Activated naive CD8-positive, alpha-beta T cell treated with anti-CD3 and anti-CD28 coated beads, Interleukin-2, amount 50 U/mL, for 24 hours (primary cell): ENCODE results near the gene RBMX.
A peak's percentile ranks its signal among the peaks of the same experiment; 100 is the strongest.
"Not testable (repeated sequence)": the region's sequence is repeated elsewhere in the genome, so short reads cannot be mapped to it uniquely, and the experiment has no call there.

Source experiments
- ATAC-seq: fragments of 150-1000 bp; cut with Tn5 transposase; one replicate; pipeline ENCODE4 v1.10.0; 2021
- DNase-seq: peaks from one replicate; pipeline ENCODE4 v3.0.0; 2021
- H3K27ac Mint-ChIP-seq: one replicate; pipeline ENCODE4 v1.8.0; 2021; ENCODE audit warnings: mild to moderate bottlenecking, mixed read lengths
- H3K27me3 Mint-ChIP-seq: one replicate; pipeline ENCODE4 v1.8.0; 2021; ENCODE audit warnings: mixed read lengths
- H3K36me3 Mint-ChIP-seq: one replicate; pipeline ENCODE4 v1.8.0; 2021; ENCODE audit warnings: low read depth, mixed read lengths
- H3K4me1 Mint-ChIP-seq: one replicate; pipeline ENCODE4 v1.8.0; 2021; ENCODE audit warnings: mixed read lengths
- H3K4me3 Mint-ChIP-seq: one replicate; pipeline ENCODE4 v1.8.0; 2021; ENCODE audit warnings: mild to moderate bottlenecking, moderate library complexity, mixed read lengths
- H3K9me3 Mint-ChIP-seq: one replicate; pipeline ENCODE4 v1.8.0; 2021; ENCODE audit warnings: mixed read lengths

RBMX gene

GRCh38 chrX:136880452-136881013 is at the start of gene RBMX:
Gene RBMX, minus strand, starts transcription at chrX:136880725. Its CDS starts 1,298 bp downstream, at chrX:136879427.
- DNase-seq (peak; percentile 88), ATAC-seq (peak; percentile 93)
- no peaks in the 10 kb centered on the region for H3K27me3 Mint-ChIP-seq
- peak within 1 kb of the TSS; percentile 97 for H3K4me3 Mint-ChIP-seq
- peaks cover 38% of the 10 kb centered on the region for H3K36me3 Mint-ChIP-seq
- H3K9me3 Mint-ChIP-seq, result no peaks in the 10 kb centered on the region
- H3K27ac Mint-ChIP-seq, result peak within 1 kb of the TSS; percentile 99
- peaks cover 31% of the 10 kb centered on the region for H3K4me1 Mint-ChIP-seq

GRCh38 chrX:136921438-136921837 is 40.9 kb upstream of the RBMX start:
- not testable (repeated sequence) for H3K27ac Mint-ChIP-seq, H3K4me3 Mint-ChIP-seq, DNase-seq, ATAC-seq, H3K4me1 Mint-ChIP-seq, H3K27me3 Mint-ChIP-seq, H3K36me3 Mint-ChIP-seq, H3K9me3 Mint-ChIP-seq

GRCh38 chrX:136920001-136920400 is 39.5 kb upstream of the RBMX start:
- no peak for DNase-seq
- no peak for ATAC-seq
- Mint-ChIP-seq H3K27me3 (no peaks in the 10 kb centered on the region), H3K27ac (no peak overlapping the region), H3K36me3 (peaks cover 4% of the 10 kb centered on the region), H3K4me1 (peaks cover 2% of the 10 kb centered on the region), H3K4me3 (no peak overlapping the region), H3K9me3 (no peaks in the 10 kb centered on the region)

- ATAC-seq (no peak), DNase-seq (no peak)
- Mint-ChIP-seq H3K4me3 (no peak overlapping the region), H3K36me3 (no peaks in the 10 kb centered on the region), H3K4me1 (peaks cover 1% of the 10 kb centered on the region), H3K27me3 (no peaks in the 10 kb centered on the region), H3K27ac (no peak overlapping the region), H3K9me3 (no peaks in the 10 kb centered on the region)
These were observed 36.3 kb upstream of the RBMX start for GRCh38 chrX:136916827-136917226.

- H3K36me3 Mint-ChIP-seq, H3K27me3 Mint-ChIP-seq, ATAC-seq, H3K27ac Mint-ChIP-seq, H3K9me3 Mint-ChIP-seq, DNase-seq: not testable (repeated sequence)
- Mint-ChIP-seq H3K4me3 (peak overlapping the region; percentile 56), H3K4me1 (peaks cover 14% of the 10 kb centered on the region)
These were observed 31.1 kb upstream of the RBMX start for GRCh38 chrX:136911661-136912060.

- peak overlapping the region; percentile 56 for H3K4me3 Mint-ChIP-seq
These were observed 30.7 kb upstream of the RBMX start for GRCh38 chrX:136911253-136911652.

GRCh38 chrX:136910565-136911035 is 30.1 kb upstream of the RBMX start:
- Mint-ChIP-seq H3K9me3 (no peaks in the 10 kb centered on the region), H3K27me3 (no peaks in the 10 kb centered on the region), H3K4me3 (peak overlapping the region; percentile 94), H3K36me3 (no peaks in the 10 kb centered on the region), H3K4me1 (peaks cover 14% of the 10 kb centered on the region), H3K27ac (peak overlapping the region; percentile 82)
- ATAC-seq, result no peak
- no peak for DNase-seq

More at GRCh38 chrX:136911253-136911652, 30.7 kb upstream of the RBMX start:
- Mint-ChIP-seq H3K27me3 (no peaks in the 10 kb centered on the region), H3K4me1 (peaks cover 14% of the 10 kb centered on the region), H3K9me3 (no peaks in the 10 kb centered on the region), H3K27ac (no peak overlapping the region), H3K36me3 (no peaks in the 10 kb centered on the region)
- no peak for DNase-seq
- ATAC-seq, result no peak

GRCh38 chrX:136909706-136910564 is 29.4 kb upstream of the RBMX start:
- peak overlapping the region; percentile 94 for H3K4me3 Mint-ChIP-seq
- no peaks in the 10 kb centered on the region for H3K9me3 Mint-ChIP-seq
- ATAC-seq (peak; percentile 65), DNase-seq (peak; percentile 64)
- H3K27me3 Mint-ChIP-seq, result no peaks in the 10 kb centered on the region
- H3K36me3 Mint-ChIP-seq, result no peaks in the 10 kb centered on the region
- peak overlapping the region; percentile 82 for H3K27ac Mint-ChIP-seq
- peaks cover 14% of the 10 kb centered on the region for H3K4me1 Mint-ChIP-seq

GRCh38 chrX:136909119-136909705 is 28.7 kb upstream of the RBMX start:
- DNase-seq (peak; percentile 76), ATAC-seq (peak; percentile 68)
- Mint-ChIP-seq H3K4me3 (peak overlapping the region; percentile 94), H3K27me3 (no peaks in the 10 kb centered on the region), H3K4me1 (peaks cover 14% of the 10 kb centered on the region), H3K27ac (peak overlapping the region; percentile 82), H3K9me3 (no peaks in the 10 kb centered on the region), H3K36me3 (no peaks in the 10 kb centered on the region)

GRCh38 chrX:136907621-136908020 is 27.1 kb upstream of the RBMX start:
- no peak for ATAC-seq
- Mint-ChIP-seq H3K27me3 (no peaks in the 10 kb centered on the region), H3K4me3 (no peak overlapping the region), H3K4me1 (peaks cover 14% of the 10 kb centered on the region), H3K36me3 (no peaks in the 10 kb centered on the region), H3K27ac (no peak overlapping the region), H3K9me3 (no peaks in the 10 kb centered on the region)
- no peak for DNase-seq

- DNase-seq (no peak), ATAC-seq (no peak)
- Mint-ChIP-seq H3K9me3 (no peaks in the 10 kb centered on the region), H3K4me1 (peaks cover 14% of the 10 kb centered on the region), H3K27ac (no peak overlapping the region), H3K36me3 (no peaks in the 10 kb centered on the region), H3K4me3 (no peak overlapping the region), H3K27me3 (no peaks in the 10 kb centered on the region)
These were observed 26.5 kb upstream of the RBMX start for GRCh38 chrX:136906921-136907510.

- H3K27me3 Mint-ChIP-seq, H3K4me1 Mint-ChIP-seq, DNase-seq: not testable (repeated sequence)
These were observed 23.5 kb upstream of the RBMX start for GRCh38 chrX:136904067-136904466.

GRCh38 chrX:136900071-136900470 is 19.5 kb upstream of the RBMX start:
- DNase-seq, H3K4me1 Mint-ChIP-seq, H3K4me3 Mint-ChIP-seq, H3K36me3 Mint-ChIP-seq, H3K27me3 Mint-ChIP-seq, ATAC-seq, H3K27ac Mint-ChIP-seq, H3K9me3 Mint-ChIP-seq: not testable (repeated sequence)

More at GRCh38 chrX:136904067-136904466, 23.5 kb upstream of the RBMX start:
- H3K27ac Mint-ChIP-seq, H3K36me3 Mint-ChIP-seq, H3K4me3 Mint-ChIP-seq, H3K9me3 Mint-ChIP-seq, ATAC-seq: not testable (repeated sequence)

- Mint-ChIP-seq H3K27ac (no peak overlapping the region), H3K27me3 (no peaks in the 10 kb centered on the region), H3K4me1 (peaks cover 4% of the 10 kb centered on the region), H3K36me3 (no peaks in the 10 kb centered on the region), H3K4me3 (no peak overlapping the region), H3K9me3 (no peaks in the 10 kb centered on the region)
- DNase-seq (no peak), ATAC-seq (no peak)
These were observed 18.7 kb upstream of the RBMX start for GRCh38 chrX:136899221-136899620.
